NCI-H2196 treated with DMSO at 0.1 percent for 48 hours (cell line): ENCODE data around the gene GNAS-AS1.

Experiments
- DNase-seq: peaks from one replicate; lab custom pipeline; 2025; ENCODE audit not compliant: unreplicated experiment; lab: John Stamatoyannopoulos, UW

Gene GNAS-AS1

DNA sequence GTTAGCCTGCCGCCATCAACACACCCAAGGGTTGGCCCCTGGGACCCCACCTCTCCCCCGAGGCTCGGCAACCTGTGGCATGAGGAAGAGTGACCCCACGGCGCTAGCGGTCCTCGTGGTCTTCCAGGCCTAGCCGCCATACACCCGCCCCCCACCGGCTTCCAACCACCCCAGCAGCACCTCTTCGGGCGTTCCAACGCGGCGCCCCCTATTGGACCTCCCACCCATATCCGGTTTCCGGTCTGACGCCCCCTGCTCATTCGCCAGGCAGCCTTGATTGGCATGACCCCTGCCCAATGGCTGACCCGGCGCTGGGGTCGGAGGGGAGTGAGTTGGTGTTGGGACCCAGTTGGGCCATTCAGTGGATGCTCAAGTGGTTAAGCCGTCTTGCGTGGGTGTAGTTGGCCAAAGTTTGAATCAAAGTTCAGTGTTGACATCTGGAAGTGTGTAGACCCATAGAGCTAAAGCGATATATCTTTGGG, at the start of gene GNAS-AS1:
TSS of gene GNAS-AS1 (minus strand) at position 210 of the 482 bp plus-strand sequence.
- peak; percentile 35 for DNase-seq

DNA sequence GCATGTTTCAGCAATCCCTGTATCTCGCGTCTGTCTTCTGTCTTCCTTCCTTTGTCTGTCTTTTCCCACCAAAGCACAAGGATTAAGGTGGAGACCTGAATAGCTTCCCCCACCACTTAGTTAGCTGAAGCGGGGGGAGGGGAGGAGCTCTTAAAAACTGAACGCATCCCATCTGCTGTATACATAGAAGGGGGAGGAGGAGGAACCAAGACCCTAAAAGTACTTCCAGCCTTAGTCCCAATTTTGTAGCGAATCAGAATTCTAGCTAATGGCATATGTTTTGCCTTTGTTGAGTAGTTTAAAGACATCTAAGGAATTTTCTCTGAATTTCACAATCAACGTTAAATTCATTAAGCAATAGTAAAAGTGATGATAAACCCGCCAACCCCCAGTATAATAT, 49.7 kb upstream of the GNAS-AS1 start:
- no peak for DNase-seq

DNA sequence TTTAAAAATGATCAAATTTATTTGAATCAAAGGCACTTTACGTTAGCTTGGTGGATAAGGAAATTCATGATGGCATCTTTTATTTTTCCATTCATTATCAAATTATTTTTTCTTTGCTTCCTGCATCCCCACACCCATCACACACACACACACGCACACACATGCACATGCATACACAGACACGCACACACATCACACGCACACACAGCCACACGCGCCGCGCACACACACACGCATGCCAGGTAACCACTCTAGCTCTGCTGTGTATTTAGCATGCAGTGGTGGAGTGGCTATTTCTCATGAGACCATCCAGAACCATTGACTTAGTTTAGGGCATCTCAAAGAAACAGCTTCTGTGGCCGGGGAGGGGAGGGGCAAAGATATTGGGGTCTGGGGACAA, 48.8 kb upstream of the GNAS-AS1 start:
- no peak for DNase-seq

DNA sequence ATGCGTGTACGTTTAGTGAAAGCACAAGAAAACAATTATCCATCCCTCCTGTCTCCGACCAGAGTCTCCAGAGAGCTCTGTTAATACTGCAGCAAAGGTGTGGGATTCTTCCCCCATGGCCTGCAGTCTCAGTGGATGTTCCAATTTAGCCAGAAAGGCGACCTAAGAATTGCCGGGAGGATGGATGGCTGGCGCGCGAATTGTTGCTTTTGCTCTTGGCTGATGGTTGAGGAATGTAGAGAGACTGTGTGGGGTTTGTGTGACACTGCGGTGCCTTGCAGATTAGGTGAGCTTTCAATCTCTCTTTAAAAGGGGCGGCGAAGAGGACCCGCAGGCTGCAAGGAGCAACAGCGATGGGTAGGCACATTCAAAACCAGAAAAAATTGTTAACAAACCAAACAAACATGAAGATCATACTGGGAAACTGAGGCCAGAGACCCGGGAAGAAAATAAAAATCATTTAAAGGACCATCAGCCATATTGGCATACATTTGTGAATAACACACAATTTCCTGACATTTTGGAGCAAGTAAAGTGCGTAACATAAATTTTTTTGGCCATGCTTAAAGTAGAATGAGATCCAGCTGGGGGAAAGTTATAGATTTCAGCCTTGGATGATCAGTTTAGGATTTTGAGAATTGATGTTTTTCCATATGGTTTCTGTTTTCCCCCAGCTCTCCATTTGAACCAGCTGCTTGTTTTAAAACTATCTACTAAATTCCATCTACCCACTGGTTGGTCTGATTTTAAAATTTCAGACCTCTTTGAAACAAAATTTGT, 48.1 kb upstream of the GNAS-AS1 start:
- DNase-seq, result no peak

- no peak for DNase-seq
Observed at GRCh38 chr20:58897488-58897887, 46.8 kb upstream of the GNAS-AS1 start.

- DNase-seq, result no peak
Observed at GRCh38 chr20:58896820-58897219, 46.1 kb upstream of the GNAS-AS1 start.

DNA sequence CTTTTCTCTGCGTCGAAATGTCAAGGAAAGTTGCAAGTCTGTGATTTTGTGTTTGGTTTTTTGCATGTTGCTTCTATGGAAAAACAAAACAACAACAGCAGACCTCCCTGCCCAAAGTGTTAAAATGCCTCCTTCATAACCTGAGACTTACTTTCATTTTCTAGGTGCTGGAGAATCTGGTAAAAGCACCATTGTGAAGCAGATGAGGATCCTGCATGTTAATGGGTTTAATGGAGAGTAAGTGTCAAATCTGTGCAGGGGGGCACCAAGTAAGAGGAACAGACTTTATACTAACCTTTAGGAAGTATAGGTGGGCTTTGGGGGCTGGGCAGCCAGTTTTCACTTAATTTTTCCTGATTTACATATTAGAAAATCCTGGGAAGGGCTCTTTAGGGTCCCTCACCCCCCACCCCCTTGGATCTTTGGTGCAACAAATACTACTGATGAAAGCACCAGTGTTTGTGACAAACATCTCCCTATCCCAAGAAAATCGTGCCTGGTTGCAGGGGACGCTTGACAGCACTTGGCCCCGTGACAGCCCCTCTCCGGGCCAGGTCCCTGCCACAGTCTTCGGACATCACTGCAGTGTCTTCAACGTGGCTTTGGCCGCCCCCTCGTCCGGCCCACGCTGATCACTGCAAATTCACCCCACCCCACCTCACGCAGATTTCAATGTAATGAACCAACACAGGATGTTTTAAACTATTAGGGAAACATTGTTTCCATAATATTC, 44.9 kb upstream of the GNAS-AS1 start:
- DNase-seq, result no peak

GRCh38 chr20:58894652-58895447, 44.1 kb upstream of the GNAS-AS1 start:
- DNase-seq, result no peak

GRCh38 chr20:58893355-58894120, 42.8 kb upstream of the GNAS-AS1 start:
- no peak for DNase-seq

DNA sequence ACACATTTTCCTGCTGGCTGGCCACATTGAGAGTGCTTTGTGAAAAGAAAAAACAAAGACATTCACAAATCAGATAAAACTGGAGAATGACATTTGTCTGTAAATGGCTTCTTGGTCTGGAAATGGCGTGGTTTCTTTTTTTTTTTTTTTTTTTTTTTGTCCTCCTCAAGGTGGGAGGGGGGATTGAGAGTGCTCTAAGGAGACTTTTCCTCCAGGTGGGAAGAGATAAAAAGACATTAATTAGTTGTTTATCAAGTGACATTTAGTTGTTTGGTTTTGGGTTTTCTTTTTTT, 42.2 kb upstream of the GNAS-AS1 start:
- DNase-seq, result no peak

DNA sequence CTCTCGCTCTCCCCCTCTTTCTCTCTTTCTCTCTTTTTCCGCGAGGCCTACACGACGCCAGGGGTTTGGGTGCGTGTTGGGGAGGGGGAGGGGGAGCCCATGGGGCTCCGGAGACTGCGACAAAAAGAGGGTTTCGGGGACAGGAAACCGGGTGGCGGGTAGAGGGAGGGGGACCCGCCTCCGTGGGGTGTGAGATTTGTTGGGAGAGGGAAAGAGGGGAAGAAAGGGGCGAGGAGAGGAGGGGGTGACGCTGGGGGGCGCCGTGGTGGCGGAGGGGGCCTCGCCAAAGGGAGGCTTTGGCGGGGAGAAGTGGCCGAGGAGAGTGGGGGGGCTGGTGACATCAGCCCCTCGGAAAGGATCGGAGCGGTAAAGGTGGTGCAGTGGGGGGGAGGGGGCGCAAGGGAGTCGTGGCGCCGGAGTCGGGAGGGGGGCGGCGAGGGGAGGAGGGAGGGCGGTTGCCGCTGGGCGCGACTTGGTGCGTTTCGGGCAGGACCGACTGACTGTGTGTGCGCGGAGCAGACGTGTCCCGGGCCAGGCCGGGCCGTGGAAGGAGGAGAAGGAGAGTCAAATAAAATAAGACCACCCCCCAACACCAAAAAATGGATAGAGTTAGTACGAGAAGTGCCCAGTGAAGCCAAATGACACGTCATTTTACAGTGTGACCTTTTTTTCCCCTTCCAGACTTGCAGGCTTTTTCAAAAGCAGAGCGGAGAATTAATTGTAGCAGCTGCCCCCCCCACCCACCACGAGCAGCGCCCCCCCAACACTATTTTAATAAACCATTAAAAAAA, 41.6 kb upstream of the GNAS-AS1 start:
- DNase-seq, result peak; percentile 13

DNA sequence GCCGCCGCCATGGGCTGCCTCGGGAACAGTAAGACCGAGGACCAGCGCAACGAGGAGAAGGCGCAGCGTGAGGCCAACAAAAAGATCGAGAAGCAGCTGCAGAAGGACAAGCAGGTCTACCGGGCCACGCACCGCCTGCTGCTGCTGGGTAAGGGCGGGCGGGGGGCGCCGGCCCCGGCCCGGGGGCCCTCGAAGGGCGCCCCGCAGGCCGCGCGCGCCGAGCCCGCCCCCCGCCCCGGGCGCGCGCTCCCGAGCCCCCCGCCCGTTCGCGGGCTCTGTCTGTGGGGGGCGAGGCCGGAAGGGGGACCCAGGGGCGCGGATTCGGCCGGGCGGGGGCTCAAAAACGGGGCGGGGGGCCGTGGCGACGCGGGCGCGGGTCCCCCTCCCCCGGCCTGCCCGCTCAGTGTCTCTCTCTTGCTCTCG, 41.0 kb upstream of the GNAS-AS1 start:
- DNase-seq, result no peak

DNA sequence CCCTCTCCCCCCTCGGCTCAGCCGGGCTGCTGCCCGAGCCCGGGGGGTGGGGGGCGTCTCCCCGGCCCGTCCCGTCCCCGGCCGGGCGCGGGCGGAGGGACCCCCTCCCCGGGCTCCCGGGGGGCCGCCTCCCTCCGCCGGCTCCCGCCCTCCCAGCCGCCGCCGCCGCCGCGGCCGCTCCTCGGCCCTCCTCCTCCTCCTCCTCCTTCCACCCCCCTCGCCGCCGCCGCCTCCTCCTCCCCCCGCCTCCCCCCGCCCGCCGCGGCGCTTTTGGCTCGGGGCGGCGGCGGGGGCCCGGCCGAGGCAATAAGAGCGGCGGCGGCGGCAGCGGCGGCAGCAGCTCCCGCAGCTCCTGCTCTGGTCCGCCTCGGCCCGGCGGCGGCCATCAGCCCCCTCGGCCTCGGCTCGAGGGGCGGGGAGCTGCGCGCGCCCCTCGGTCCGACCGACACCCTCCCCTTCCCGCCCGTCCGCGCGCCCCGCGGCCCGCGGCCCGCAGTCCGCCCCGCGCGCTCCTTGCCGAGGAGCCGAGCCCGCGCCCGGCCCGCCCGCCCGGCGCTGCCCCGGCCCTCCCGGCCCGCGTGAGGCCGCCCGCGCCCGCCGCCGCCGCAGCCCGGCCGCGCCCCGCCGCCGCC, 40.5 kb upstream of the GNAS-AS1 start:
- DNase-seq, result no peak

DNA sequence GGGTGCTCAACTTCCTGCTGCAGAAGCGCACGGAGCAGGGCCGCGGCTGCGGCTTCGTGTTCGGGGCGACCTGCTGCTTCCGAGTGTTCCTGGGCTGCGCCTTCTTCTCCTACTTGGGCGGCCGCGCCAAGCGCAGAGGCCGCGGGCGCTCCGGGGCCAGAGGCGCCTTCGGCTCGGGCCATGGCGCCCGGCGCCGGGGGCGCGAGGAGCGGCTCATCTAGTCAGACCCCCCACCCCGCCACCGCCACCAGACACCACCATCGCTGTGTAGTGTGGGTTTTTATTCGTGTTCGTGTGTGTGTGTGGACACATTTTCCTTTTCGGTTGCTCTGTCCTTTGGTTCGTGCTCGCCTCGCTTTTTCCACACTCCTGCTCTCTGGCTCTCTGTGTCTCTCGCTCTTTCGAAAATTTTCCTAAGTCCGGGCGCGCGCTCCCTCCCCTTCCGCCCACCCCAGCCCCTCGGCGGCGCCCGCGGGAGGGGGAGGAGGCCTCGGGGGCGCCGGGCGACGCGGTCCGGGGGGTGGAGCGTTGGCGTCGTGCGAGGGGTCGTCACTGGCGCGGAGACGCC, 39.9 kb upstream of the GNAS-AS1 start:
- DNase-seq, result peak; percentile 18

GRCh38 chr20:58889798-58890517, 39.3 kb upstream of the GNAS-AS1 start:
- DNase-seq, result no peak

GRCh38 chr20:58889334-58889760, 38.6 kb upstream of the GNAS-AS1 start:
- no peak for DNase-seq

DNA sequence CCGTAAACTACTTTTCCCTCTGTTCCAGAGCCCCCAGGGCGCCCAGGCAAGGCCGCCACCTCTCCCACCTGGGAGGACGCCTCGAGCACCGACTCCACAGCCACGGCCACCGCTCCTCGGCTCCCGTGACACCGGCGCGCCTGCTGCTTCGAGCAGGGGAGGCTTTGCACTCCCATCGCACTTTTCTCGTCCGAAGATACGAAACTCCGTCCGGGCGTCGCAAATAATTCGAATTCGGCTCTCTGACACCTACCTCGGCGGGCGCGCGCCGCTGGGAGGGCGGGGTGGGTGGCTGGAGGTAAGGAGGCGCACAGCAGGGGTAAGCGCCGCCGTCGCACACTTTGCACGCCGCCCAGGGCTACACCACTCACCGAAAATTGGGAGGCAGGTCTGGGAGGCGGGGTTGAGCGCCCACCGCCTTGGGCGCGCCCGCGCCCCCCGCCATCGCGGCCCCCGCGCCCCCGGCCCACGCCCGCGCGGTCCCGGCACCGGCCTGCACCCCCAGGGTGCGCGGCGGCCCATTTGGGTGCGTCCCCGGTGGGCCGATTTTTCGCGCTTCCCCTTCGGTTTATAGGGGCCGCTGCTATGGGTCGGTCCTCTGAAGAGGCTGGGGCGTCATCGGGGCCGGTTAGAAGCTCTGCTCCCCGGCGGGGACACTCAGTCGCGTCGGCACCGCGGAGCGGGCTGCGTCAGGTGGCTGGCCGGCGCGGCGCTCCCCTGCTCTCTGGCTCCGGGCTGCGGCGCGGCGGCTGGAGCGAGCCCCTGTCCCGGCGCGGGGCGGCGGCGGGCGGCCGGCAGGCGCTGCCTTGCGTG, 38.0 kb upstream of the GNAS-AS1 start:
- peak; percentile 44 for DNase-seq

DNA sequence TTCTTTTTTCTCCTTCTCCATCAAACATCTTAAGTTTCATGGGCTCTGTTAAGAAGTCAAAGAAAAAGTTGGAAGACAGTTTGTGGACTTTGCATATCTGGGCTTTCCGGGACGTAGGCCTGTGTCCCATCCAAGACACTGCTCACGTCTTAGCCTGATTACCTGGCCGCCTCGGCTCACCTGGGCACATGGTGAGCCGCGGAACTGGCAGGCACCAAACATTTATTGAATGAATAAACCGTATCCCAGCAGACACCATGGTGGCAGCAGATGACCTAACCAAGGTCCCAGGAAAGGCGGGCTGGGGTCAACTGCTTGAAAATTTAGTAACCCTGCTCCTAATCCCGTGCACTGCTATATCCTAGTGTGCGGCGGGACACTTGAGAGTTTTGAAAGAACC, 37.4 kb upstream of the GNAS-AS1 start:
- DNase-seq, result no peak
